Mucosa of stomach (tissue), 1 donor: ENCODE results near the gene NME9.
A peak's percentile ranks its signal among the peaks of the same experiment; 100 is the strongest.

Experiments used
- H3K27me3 ChIP-seq: one replicate; pipeline ENCODE4 v1.7.0; 2013; ENCODE audit warnings: mild to moderate bottlenecking, low read length; ENCODE audit not compliant: control insufficient read depth, insufficient read depth
- H3K36me3 ChIP-seq: one replicate; pipeline ENCODE4 v1.7.0; 2013; ENCODE audit warnings: low read length; ENCODE audit not compliant: control insufficient read depth, insufficient read depth
- H3K4me1 ChIP-seq: one replicate; pipeline ENCODE4 v1.7.0; 2013; ENCODE audit warnings: mild to moderate bottlenecking, low read length; ENCODE audit not compliant: control insufficient read depth, insufficient read depth
- H3K4me3 ChIP-seq: one replicate; pipeline ENCODE4 v1.7.0; 2013; ENCODE audit warnings: low read length
- H3K9ac ChIP-seq: one replicate; pipeline ENCODE4 v1.7.0; 2013; ENCODE audit warnings: mild to moderate bottlenecking, low read length, moderate library complexity
- H3K9me3 ChIP-seq: one replicate; pipeline ENCODE4 v1.7.0; 2013; ENCODE audit warnings: mild to moderate bottlenecking, low read length, moderate library complexity; ENCODE audit not compliant: control insufficient read depth
- donor health status: Pancreatic carcinoma.

NME9 gene

DNA sequence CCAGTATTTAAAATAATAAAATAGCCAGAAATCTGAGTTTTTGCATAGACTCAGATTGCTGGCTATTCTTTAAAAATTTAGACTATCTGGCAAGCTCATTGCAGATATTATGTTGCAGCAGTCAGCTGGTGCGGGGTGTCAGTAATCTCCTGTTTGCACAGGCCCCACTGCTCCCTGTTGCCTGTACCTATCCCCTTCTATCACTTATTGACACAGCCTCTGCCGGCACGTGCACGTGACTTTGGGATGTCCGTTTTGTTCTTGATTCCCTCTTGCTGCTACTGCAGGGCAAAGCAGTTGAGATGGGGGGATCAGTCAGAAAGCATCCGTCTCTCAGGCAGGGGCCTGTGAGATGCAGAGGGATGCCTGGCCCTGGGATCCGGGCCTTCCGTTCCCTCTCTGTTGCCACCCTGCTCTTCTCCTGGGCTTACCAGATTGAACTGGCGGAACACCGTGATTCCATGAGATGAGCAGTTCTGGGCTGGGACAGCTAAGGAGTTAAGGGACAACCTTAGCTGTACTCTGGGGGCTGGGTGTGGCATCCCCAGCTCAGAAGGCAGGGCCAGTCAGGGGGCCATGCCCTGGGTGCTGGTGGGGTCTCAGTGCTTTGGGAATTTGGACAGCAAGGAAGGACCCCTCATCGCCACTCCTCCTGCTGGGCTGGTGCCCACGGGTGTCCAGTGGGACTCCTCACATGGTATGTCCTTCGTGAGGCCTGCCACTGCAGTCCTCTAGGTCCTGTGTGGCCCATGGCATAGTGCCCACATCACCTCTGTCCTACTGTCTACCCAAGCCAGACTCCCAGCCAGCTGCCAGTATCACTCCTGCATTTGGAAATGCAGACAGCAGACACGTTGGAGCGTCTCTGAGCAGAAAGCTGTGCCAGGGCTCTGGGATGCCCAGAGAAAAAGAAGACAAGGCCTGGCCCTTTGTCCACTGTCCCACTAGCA, 30.5 kb upstream of the NME9 start:
- no peak overlapping the region for H3K4me3 ChIP-seq
- no peaks in the 10 kb centered on the region for H3K9me3 ChIP-seq
- no peaks in the 10 kb centered on the region for H3K36me3 ChIP-seq
- H3K9ac ChIP-seq = no peak overlapping the region
- H3K27me3 ChIP-seq = no peaks in the 10 kb centered on the region
- no peaks in the 10 kb centered on the region for H3K4me1 ChIP-seq

DNA sequence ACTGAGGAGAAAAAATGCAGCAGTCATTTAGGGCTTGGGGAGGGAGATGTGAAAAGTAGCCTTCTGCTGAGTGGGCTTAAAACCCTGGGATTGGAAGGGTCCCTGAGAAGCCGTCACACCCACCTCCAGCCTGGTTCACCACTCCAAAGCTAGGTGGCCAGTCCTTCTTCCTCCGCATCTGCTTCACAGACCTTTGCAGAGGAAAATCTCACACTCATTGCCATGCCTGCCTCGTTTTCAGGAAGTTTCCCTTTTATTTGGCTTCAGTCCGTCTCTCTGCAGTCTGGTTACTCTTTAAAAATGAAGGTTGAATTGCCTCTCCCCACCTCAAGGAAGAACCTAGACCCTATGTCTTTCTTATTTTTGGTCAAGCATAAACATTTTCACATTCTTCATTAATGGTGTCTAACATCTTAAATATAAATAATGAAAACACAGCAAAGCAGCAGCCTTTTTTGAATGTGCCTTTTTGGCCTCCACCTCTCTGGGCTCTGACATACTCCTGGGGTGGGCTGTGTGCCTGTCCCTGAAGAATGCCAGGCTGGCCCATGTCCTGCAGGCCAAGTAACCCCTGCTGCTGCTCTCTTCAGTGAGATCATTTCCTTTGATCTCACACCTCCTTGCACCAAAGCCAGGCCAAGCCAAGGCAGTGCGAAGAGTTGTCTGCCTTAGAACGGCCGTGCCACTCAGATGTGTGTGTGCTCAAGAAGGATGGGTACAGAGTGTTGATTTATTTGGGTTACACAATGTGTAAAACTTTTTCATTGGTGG, 29.7 kb upstream of the NME9 start:
- H3K27me3 ChIP-seq = no peaks in the 10 kb centered on the region
- no peak overlapping the region for H3K4me3 ChIP-seq
- H3K4me1 ChIP-seq = no peaks in the 10 kb centered on the region
- H3K36me3 ChIP-seq = no peaks in the 10 kb centered on the region
- no peak overlapping the region for H3K9ac ChIP-seq
- no peaks in the 10 kb centered on the region for H3K9me3 ChIP-seq

DNA sequence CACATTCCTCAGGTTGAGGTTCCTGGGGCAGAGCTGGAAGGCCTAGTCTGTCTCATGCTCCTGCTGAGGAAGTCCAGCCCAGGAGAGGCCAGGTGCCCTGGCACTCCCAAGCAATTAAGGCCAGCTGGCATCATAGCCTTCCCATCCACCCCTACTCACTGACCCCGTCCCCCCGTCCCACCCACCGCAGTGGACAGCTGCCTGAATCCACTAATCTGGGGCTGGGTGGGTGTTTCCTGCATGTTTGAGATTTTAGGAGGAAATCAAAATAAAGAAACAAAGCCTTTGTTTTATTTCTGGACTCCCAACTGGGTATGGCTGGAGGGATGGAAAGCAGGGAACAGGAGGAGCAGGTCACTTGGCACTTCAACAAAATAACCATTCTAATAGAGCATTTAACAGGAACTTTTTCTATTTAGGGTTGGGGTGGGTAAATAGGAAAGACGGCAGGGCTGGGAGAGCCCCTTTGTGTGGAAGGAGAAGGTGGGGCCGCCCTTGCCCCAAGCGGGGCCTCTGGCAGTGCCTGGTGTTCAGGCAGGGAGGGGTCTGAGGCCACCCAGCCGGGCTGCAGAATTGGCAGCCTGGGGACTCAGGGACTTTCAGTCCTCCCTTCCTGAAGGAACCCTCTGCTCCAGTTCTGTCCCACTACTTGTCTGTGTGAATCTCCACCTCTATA, 27.2 kb upstream of the NME9 start:
- Histone ChIP-seq H3K4me1 (no peaks in the 10 kb centered on the region), H3K4me3 (no peak overlapping the region), H3K36me3 (no peaks in the 10 kb centered on the region), H3K9me3 (no peaks in the 10 kb centered on the region), H3K27me3 (no peaks in the 10 kb centered on the region), H3K9ac (no peak overlapping the region)

DNA sequence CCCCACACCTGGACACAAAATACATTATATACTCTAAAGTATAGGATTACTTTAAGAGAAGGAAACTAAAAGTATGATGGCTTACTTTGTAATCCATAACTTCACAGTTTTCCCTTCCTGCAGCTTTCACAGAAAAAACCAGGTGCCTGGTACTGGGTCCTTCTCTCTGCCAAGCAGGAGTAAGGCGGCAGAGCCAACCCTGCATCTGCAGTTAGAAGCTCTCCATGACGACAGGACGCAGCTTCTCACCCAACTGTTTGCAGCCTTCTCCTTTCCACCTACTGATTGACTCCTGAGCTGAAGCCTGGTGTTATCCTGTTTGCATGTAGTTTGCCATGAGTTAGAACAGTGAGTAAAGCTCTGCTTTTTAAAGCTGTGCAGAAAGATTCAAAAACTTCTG, 25.4 kb upstream of the NME9 start:
- H3K36me3 ChIP-seq = no peaks in the 10 kb centered on the region
- H3K9me3 ChIP-seq = no peaks in the 10 kb centered on the region
- no peak overlapping the region for H3K4me3 ChIP-seq
- H3K9ac ChIP-seq = no peak overlapping the region
- peaks cover 3% of the 10 kb centered on the region for H3K27me3 ChIP-seq
- peaks cover 3% of the 10 kb centered on the region for H3K4me1 ChIP-seq

DNA sequence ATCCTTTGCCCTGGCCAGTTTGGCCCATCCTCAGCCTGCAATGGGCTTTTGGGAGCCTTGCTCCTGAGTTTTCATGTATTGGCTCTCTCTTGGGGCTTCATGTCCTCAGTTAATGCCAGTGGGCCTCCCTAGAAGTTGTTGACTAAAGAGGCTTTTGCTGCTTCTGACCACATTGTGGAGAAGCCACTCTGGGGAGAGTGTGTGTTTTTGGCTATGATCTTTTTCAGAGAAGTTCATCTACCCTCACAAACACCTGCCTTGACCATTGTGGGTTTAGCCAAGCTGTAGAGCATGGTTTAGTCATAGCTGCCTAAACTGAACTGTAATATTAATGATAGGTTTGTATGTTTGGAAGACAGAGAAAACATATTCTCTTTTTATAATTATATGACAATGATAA, 24.7 kb upstream of the NME9 start:
- no peaks in the 10 kb centered on the region for H3K9me3 ChIP-seq
- H3K27me3 ChIP-seq = peaks cover 4% of the 10 kb centered on the region
- peaks cover 5% of the 10 kb centered on the region for H3K4me1 ChIP-seq
- H3K9ac ChIP-seq = no peak overlapping the region
- H3K36me3 ChIP-seq = no peaks in the 10 kb centered on the region
- H3K4me3 ChIP-seq = no peak overlapping the region

DNA sequence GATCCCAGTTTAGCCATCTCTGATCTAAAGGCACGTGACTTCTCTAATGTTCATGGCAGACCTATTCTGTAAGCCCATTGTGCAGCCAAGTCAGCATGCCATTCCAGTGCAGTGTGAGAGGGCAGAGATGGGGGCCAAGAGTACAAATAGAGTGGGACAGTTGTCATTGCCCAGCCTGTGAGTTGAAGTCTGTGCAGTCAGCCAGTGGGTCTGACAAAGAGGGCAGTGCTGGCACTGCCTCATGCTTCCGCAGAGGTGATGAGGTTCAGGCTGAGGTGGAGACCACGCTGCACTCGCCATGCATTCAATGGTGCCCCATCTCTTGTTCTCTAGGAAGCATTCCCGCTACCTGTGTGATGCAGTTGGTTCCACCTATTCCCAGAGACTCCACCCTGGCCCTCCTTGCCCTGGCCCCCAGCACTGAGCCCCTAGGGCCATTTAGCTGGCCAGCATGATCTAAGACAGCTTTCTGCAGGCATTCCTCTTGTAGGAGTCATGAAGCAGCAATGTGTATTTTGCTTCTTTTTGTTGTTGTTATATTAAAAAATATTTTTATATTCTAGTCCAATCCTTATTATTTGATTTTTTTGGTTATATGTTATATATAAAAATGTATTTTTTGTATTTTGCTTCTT, 22.4 kb upstream of the NME9 start:
- H3K27me3 ChIP-seq = peaks cover 9% of the 10 kb centered on the region
- no peaks in the 10 kb centered on the region for H3K9me3 ChIP-seq
- H3K4me3 ChIP-seq = no peak overlapping the region
- H3K4me1 ChIP-seq = peaks cover 5% of the 10 kb centered on the region
- H3K36me3 ChIP-seq = no peaks in the 10 kb centered on the region
- H3K9ac ChIP-seq = no peak overlapping the region

DNA sequence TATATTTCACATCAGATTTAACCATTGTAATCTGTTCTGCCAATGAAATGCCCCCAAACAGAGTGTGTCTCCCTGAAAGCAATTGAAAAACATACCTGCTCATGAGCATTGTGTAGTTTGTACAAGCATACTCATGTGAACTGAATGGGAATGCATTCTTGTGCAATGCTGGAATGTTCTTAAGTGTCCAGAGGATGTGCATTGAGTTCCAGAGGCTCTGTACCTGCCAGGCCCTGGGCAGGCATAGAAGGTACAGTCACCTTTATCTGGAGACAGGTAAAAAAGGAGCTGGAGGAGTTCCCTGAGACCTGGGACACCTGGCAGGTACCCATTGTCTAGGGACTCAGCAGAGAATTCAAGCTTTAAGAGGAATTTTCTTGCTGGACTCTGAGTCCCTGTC, 21.5 kb upstream of the NME9 start:
- H3K27me3 ChIP-seq = peaks cover 18% of the 10 kb centered on the region
- H3K4me3 ChIP-seq = no peak overlapping the region
- H3K36me3 ChIP-seq = no peaks in the 10 kb centered on the region
- H3K9me3 ChIP-seq = no peaks in the 10 kb centered on the region
- H3K9ac ChIP-seq = no peak overlapping the region
- H3K4me1 ChIP-seq = peaks cover 5% of the 10 kb centered on the region

DNA sequence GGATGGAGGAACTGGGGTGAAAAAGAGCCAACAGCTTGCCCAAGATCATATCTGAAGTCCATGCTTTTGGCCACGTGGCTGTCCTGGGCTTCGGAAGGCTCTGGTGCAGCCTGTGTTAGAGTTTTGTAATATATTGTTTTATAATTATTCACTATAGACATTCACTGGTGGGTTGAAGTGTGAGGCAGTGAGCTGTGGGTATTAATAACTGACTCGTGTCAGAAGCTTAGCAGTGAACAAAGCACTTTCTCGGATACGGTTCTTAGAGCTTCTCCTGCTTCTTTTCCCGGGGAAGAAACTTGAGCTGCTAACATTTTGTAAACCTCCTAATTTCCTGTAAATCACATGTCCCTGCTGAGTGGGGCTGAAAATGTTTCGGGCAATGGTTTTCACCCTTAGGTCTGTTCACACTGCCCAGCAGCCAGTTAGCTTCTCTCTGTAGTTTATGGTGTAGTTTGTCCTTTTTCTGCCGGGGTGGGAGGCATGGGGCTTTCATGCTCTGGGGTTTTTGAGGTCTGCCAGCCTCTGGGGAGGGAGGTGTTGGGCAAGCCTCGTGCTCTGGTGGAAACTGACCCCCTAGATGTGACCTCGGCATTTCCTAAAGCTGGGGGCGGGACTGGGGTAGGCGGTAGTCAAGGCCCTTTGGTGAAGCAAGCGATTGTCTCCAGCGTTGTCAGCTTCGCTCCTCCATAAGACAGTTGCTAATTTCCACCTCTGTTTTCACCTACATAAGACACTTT, 20.4 kb upstream of the NME9 start:
- Histone ChIP-seq H3K36me3 (no peaks in the 10 kb centered on the region), H3K9me3 (no peaks in the 10 kb centered on the region), H3K9ac (no peak overlapping the region), H3K27me3 (peaks cover 18% of the 10 kb centered on the region), H3K4me1 (peaks cover 5% of the 10 kb centered on the region), H3K4me3 (no peak overlapping the region)

DNA sequence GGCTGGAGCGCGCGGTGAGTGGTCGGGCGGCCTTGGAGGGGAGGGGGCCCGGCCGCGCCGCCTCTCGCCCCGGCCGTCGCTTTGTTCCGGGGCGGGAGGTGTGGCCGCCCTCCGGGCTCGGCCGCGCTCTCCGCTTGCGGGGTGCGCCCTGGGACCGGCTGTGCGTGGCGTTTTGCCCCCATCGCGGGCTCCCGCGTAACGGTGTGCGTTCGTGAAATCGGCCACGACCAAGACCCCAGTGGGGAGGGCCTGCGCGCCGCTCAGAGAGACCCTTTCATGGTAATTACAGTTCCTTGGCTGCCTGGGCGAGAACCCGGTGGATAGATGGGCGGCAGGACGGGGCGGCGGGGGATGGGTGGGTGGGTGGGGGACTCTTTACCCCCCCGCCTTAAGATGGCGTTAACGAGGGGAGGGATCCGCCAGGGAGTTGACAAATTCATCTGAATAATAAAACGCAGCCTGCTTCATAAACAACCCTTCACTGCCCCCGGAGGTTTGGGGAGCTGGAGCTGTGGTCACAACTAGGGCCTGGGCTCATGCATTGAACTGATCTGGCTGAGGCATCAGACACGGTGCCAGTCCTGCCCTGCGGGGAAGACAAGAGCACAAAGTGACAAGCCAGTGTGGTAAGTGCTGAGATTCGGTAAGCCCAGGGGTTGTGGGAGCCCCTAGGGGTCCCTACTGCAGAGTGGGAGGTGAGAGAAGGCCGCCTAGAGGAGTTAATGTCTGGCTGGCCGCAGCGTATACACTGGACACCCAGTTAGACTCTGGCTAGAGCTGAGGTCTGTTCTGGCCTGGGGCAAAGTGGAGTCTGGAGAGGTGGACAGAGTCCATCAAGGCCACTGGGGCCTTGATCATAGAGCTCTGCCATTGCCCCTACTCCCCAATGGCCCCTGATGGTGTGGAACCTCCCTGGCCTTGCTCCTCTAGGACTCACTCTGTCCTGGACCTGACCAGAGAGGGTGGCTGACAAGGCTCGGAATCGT, 19.4 kb upstream of the NME9 start:
- Histone ChIP-seq H3K27me3 (peaks cover 18% of the 10 kb centered on the region), H3K4me1 (peaks cover 5% of the 10 kb centered on the region), H3K4me3 (no peak overlapping the region), H3K9ac (peak overlapping the region; percentile 62), H3K9me3 (no peaks in the 10 kb centered on the region), H3K36me3 (no peaks in the 10 kb centered on the region)

DNA sequence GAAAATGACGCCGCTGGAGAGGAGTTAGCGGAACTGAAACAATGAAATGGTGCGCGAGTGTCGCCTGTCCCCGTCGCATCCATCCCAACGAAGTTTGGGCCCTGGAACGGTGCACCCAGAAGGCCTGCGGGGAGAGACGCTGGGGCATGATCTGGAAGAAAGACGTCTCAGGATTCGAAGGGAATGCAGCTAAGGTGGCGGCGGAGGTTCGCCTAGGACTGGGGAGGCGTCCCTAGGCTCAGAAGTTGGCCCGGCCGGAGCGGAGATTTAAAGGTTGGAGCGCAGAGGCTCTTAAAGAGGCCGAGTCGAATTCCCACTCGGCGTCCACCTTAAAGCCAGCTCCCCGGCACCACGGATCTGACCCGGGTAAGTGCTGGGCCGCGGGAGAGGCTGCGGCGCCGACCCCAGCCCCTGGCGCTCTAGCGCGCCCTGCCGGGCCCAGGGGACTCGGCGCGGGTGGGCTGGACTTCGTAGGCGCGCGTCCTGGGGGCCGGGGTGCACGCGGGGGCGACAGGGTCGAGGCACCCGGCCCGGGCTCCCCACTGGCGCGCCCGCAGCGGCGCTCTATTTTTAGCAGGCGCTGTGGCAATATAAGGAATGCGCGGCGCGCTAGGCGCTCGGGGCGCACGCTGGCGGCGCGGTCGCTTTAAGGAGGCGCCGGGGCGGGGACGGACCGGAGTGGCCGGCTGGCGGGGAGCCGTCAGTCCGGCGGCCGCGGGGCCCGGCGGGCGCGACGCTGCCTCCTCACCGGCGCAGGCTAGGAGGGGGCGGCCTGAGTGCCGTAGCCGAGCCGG, 18.5 kb upstream of the NME9 start, which contains the start of gene MRAS:
MRAS (plus strand) TSS at position 620 of the 794 bp plus-strand sequence. CDS start 24,305 bp downstream, outside the sequence.
- H3K9ac ChIP-seq = peak within 1 kb of the TSS; percentile 62
- peaks cover 18% of the 10 kb centered on the region for H3K27me3 ChIP-seq
- no peaks in the 10 kb centered on the region for H3K9me3 ChIP-seq
- H3K4me1 ChIP-seq = peaks cover 5% of the 10 kb centered on the region
- H3K36me3 ChIP-seq = no peaks in the 10 kb centered on the region
- peak within 1 kb of the TSS; percentile 18 for H3K4me3 ChIP-seq
